Stimulated activated naive CD4-positive, alpha-beta T cell (primary cell): ENCODE measurements around the gene BMI1.

Experiments
- DNase-seq, 6 experiments: peaks; one replicate each; lab custom pipeline; 2025; lab: John Stamatoyannopoulos, UW

BMI1 gene

DNA sequence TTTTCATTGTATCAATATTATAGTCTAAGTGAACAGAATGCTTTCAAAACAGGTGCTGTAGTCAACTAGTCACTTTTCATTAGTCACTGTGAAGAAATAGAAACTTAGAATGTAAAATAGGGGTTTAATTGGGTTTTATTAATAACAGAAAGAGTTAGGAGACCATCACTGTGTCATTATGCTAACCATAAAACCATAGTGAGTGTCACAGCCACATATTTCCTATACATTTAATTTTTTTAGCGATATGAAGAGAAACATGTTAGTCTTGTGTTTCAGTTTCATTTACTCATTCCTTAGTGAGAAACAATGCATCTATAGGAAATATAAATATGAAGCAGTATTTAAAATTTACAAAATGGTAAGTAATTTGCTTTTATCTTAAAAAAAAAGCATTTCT lies 46.6 kb downstream of the BMI1 start:
- no peak for DNase-seq

DNA sequence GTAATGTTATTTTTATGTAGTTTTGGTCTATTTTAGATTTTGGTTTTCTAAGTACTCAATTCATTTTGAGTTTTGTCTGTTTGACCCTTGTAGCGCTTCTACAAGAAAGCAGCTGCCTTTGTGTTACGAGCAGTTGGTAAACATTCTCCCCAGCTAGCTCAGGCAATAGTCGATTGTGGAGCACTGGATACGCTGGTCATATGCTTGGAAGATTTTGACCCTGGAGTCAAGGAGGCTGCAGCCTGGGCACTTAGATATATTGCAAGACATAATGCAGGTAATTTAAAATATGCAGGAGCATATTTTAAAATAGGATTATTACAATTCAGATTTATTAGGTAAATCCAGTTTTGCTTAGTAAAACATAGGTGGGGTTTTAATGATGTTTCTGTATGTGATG lies 47.5 kb downstream of the BMI1 start:
- no peak for DNase-seq

DNA sequence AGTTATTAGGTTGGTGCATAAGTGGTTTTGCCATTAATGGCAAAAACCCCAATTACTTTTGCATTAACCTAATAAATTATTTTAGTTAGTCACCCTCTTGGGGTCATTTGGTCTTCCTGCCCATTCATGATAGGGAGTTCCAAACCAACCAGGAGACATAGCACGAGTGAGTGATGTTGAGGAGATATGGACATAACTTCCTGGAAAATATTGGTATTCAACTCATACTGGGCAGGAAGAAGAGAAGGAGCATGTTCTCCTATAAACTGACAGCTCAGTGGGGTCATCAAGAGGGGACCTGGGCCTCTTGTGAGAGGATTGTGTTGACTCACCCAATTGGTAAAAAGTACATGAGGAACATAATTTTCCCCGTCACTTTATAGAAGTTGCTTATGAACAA lies 48.1 kb downstream of the BMI1 start:
- no peak for DNase-seq

DNA sequence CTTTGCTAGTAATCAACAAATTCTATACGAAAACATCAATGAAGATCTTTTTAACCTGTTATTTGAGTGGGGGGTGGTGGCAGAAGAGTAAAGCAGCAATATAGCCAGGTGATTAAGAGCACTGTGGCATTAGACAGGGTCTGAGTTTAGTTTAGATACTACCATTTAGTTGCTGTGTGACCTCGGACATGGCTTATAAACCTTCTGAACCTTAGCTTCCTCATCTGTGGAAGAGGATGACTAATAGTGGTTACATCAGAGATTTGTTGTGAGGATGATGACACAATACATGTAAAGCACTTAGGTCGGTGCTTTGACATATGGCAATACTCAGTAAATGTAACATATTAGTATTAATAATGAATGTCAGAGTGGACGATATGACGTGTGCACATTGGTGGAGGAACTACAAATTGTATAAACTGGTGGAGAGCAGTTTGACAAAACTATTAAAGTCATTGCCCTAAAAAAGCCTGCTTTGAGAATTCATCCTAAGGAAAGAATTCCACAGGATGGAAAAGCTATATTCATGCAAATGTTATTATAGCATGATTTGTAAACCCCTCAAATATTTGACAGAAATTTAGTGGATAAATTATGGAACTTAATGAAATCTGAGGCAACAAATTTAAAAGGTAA lies 48.7 kb downstream of the BMI1 start:
- no peak for DNase-seq

DNA sequence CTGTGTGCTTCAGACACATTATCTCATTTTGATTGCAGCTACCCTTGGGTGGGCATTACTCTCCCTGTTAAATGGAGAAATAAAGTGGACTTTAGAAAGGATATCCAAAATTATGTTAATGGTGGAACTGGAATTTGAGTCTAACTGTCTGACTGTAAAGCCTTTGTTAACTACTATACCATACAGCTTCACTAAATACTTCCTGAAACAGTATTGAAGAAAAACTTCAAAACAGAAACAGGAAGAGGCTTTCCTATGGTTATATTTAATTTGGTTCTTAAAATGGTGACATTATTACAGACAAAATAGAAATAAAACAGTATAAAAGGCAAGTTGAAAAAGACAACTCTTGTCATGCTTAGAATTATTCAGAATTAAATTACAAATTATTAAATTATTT lies 49.4 kb downstream of the BMI1 start:
- no peak for DNase-seq

DNA sequence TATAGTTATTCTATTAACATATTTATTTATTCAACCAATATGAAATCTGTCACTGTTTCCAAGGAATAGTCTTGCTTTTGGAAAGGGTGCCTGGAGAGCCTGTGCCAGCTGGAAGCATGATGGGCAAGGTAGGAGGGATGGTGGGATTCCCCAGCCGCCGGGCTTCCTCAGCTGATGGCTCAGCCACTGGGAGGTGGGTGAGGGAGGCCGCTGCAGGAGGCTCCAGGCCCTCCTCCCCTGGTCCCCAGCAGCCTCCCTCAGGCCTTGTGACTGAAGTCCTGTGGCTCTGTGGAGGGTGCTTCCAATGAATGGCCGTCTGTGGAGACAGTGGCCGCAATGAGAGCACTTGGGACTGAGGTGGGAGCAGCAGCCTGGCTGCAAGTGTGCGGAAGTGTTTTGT lies 51.4 kb downstream of the BMI1 start:
- no peak for DNase-seq

DNA sequence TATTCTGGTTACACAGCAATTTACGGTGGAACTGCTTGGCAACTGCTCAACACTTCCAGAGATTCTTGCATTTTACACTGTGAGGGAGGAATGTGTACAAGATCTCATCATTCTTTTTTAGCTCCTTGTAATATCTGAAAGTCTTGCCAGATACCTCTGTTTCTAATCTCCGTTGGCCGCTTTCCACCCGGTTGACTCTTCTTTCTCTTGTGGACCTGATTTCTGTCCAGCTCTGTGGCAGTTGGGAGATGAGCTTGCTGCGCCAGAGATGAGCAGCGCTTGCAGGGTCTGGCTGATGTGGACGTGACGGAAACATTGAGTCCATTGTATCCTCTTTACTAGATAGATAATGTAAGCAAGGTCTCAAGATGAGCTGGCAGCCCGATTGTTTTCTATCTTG lies 52.0 kb downstream of the BMI1 start:
- DNase-seq: no peak

DNA sequence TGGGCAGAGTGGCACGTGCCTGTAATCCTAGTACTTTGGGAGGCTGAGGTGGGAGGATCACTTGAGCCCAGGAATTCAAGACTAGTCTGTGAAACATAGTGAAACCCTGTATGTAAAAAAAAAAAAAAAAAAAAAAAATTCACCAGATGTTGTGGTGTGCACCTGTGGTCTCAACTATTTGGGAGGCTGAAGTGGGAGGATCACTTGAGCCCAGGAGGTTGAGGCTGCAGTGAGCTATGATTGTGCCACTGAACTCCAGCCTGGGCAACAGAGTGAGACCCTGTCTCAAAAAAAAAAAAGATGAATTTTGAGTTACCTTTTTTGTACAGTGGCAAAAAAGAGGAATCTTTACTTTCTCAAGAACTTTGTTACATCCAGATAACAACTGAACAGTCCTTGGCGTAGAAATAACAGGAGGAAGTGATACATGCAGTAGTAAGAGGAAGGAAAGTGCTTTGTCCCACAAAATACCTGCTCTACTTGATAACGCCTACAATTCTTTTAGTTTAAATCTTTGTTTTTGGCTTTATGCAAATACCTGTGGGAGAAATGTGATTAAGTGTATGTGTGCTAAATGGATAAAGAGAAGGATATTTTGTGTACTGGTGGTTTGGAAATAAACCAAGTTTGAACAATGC lies 53.7 kb downstream of the BMI1 start:
- no peak for DNase-seq

DNA sequence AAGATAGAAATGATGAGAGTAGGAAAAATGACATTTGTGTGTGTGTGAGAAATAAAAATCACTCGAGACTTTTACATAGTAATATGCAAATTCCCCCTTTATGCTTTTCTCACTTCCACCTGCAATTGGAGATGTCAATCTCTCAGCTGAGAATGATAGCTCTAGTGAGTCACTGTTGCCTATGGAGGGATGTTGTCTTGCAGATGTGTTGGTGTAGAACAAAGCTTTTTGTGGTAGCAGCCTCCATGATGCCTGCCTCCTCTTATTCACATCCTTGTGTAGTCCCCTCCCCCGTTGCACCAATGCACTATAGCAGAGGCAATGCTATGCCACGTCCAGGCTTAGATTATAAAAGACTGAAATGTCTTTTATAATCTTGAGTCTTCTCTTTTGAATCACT lies 58.2 kb downstream of the BMI1 start:
- no peak for DNase-seq
